IPS-15b (cell line): ENCODE measurements around the gene MFAP5.
"Not testable (repeated sequence)": the region's sequence is repeated elsewhere in the genome, so short reads cannot be mapped to it uniquely, and the experiment has no call there.

Experiments used
- H3K27me3 ChIP-seq: one replicate; pipeline ENCODE4 v1.6.1; 2013; ENCODE audit warnings: low read length; ENCODE audit not compliant: control insufficient read depth, insufficient read depth
- H3K36me3 ChIP-seq: one replicate; pipeline ENCODE4 v1.6.1; 2013; ENCODE audit warnings: low read length; ENCODE audit not compliant: control insufficient read depth, insufficient read depth
- H3K4me1 ChIP-seq: one replicate; pipeline ENCODE4 v1.6.1; 2013; ENCODE audit warnings: mild to moderate bottlenecking, low read length; ENCODE audit not compliant: control insufficient read depth, insufficient read depth
- H3K4me3 ChIP-seq: one replicate; pipeline ENCODE4 v1.5.1; 2013; ENCODE audit warnings: low read depth, low read length
- H3K9ac ChIP-seq: one replicate; pipeline ENCODE4 v1.6.1; 2013; ENCODE audit warnings: low read depth, mild to moderate bottlenecking, low read length
- H3K9me3 ChIP-seq: one replicate; pipeline ENCODE4 v1.6.1; 2013; ENCODE audit warnings: mild to moderate bottlenecking, low read length; ENCODE audit not compliant: control insufficient read depth, insufficient read depth

MFAP5 gene

DNA sequence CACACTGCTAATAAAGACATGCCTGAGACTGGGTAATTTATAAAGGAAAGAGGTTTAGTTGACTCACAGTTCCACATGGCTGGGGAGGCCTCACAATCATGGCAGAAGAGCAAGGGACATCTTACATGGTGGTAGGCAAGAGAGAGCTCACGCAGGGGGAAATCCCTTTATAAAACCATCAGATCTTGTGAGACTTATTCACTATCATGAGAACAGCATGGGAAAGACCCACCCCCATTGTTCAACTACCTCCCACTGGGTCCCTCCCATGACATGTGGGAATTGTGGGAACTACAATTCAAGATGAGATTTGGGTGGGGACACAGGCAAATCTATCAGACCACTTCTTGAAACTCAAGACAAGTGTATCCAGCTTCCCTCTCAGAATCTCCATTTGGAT lies 48.7 kb downstream of the MFAP5 start:
- H3K27me3 ChIP-seq, H3K4me1 ChIP-seq, H3K36me3 ChIP-seq, H3K9ac ChIP-seq, H3K4me3 ChIP-seq, H3K9me3 ChIP-seq: not testable (repeated sequence)

DNA sequence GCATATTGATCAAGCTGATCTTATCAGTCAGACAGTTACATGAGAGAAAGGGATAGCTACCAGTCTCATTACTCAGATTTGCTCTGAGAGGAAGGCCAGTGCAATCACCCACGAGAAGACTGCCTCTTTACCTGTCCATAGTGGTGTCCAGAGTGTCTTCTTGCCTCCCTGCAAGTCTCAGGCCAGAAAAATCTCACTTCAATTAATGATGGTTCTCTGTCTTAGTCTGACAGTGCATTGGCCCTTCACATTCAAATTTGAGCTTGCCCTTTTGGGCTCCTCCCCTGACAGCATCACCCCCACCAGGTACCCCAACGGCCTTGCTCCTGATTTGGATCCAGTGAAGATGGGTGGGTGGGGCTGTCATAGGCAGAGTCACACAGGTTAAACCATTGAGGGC lies 50.0 kb downstream of the MFAP5 start, which contains the start of gene AICDA:
TSS of gene AICDA (minus strand) at position 231 of the 400 bp plus-strand sequence. CDS start at position 139, 92 bp downstream.
- no peaks in the 10 kb centered on the region for H3K4me1 ChIP-seq
- H3K9me3 ChIP-seq = no peaks in the 10 kb centered on the region
- no peak within 1 kb of the TSS for H3K4me3 ChIP-seq
- H3K9ac ChIP-seq = no peak within 1 kb of the TSS
- H3K36me3 ChIP-seq = no peaks in the 10 kb centered on the region
- H3K27me3 ChIP-seq = no peaks in the 10 kb centered on the region

- no peak overlapping the region for H3K4me3 ChIP-seq
These were observed 53.5 kb downstream of the MFAP5 start for GRCh38 chr12:8609061-8609570.

DNA sequence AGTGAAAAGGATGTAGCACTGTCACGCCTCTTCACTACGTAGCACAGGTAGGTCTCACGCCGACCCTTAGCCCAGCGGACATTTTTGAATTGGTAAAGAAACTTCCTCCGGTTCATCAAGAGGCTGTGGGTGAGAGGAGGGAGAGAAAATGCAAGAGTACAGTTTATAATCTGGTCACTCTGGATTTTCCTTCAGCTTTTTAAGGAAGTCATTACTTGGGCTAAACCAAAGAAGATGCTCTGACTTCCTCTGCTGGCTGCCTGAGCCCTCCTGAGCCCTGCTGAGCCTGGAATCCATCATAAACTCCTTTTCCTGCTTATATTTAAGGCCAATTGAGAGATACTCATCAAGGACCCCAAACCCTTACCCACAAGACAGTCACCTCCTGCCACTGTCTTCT lies 55.7 kb downstream of the MFAP5 start:
- H3K9me3 ChIP-seq = no peaks in the 10 kb centered on the region
- H3K4me3 ChIP-seq = no peak overlapping the region
- no peak overlapping the region for H3K9ac ChIP-seq
- peaks cover 4% of the 10 kb centered on the region for H3K4me1 ChIP-seq
- no peaks in the 10 kb centered on the region for H3K27me3 ChIP-seq
- H3K36me3 ChIP-seq = no peaks in the 10 kb centered on the region

More at GRCh38 chr12:8609061-8609570, 53.5 kb downstream of the MFAP5 start:
- H3K27me3 ChIP-seq = no peaks in the 10 kb centered on the region
- H3K36me3 ChIP-seq = no peaks in the 10 kb centered on the region
- H3K9me3 ChIP-seq = no peaks in the 10 kb centered on the region
- H3K4me1 ChIP-seq = peaks cover 4% of the 10 kb centered on the region
- H3K9ac ChIP-seq = no peak overlapping the region

- Histone ChIP-seq H3K36me3 (no peaks in the 10 kb centered on the region), H3K4me3 (no peak overlapping the region), H3K9ac (no peak overlapping the region), H3K27me3 (no peaks in the 10 kb centered on the region), H3K4me1 (peaks cover 4% of the 10 kb centered on the region), H3K9me3 (no peaks in the 10 kb centered on the region)
These were observed 57.6 kb downstream of the MFAP5 start for GRCh38 chr12:8605057-8605456.

GRCh38 chr12:8603856-8604255 lies 58.8 kb downstream of the MFAP5 start:
- Histone ChIP-seq H3K4me3 (no peak overlapping the region), H3K9me3 (no peaks in the 10 kb centered on the region), H3K9ac (no peak overlapping the region), H3K36me3 (no peaks in the 10 kb centered on the region), H3K4me1 (peaks cover 4% of the 10 kb centered on the region), H3K27me3 (no peaks in the 10 kb centered on the region)

GRCh38 chr12:8603286-8603685 lies 59.3 kb downstream of the MFAP5 start:
- no peak overlapping the region for H3K9ac ChIP-seq
- no peak overlapping the region for H3K4me3 ChIP-seq
- no peaks in the 10 kb centered on the region for H3K27me3 ChIP-seq
- H3K9me3 ChIP-seq = no peaks in the 10 kb centered on the region
- H3K36me3 ChIP-seq = no peaks in the 10 kb centered on the region
- H3K4me1 ChIP-seq = peaks cover 4% of the 10 kb centered on the region

DNA sequence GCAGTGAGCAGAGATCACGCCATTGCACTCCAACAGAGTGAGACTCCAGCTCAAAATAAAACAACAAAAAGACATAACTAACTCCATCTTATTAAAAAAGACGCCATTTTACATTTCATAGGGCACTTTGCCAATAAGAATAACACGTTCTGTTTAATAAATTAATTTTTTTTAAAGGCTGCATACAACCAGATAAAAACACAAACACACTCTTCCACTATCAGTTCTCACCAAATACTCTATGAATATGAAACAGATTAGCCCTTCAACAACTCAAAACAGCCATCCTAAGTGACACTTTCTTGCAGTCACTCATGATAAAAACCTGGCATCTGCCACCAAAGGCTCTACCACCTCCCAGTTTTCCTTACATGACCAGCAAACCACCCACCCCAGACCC lies 66.1 kb downstream of the MFAP5 start:
- H3K4me1 ChIP-seq = no peaks in the 10 kb centered on the region
- H3K36me3 ChIP-seq = no peaks in the 10 kb centered on the region
- H3K4me3 ChIP-seq = no peak overlapping the region
- H3K9me3 ChIP-seq = no peaks in the 10 kb centered on the region
- no peak overlapping the region for H3K9ac ChIP-seq
- H3K27me3 ChIP-seq = no peaks in the 10 kb centered on the region
